ENCODE data around the gene PDIA5.

Gene PDIA5

DNA sequence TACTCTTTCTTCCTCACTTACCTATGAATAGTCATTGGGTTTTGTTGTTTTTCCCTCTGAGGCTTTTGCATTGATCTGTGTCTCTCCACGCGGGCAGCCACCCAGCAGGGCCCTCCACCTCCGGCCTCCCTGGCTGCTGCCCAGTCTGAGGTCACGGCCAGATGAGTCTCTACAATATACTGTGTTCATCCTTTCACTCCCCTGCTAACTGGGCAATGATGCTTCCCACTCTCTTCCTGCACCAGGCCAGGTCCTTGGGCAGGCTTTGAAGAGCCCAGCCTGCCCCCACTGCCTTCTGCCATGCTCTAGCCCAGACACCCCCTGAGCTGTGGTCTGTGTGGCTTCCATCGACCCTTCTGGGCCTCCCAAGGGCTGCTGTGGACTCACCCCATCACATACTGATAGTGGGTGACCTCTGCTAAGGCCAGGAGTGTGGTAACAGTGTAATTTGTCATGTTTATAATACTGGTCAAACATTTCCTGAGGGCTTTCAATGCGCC lies 18.0 kb downstream of the PDIA5 start:
- H3K27me3 Mint-ChIP-seq (ENCODE audit: low read depth) = no peaks in the 10 kb centered on the region
- peak overlapping the region; percentile 67 to 94 (median 85) for H3K27ac Mint-ChIP-seq
- H3K4me3 Mint-ChIP-seq = peak overlapping the region in 2 of 3 experiments; percentile 4 to 16
- TF ChIP-seq, protein P1, sequence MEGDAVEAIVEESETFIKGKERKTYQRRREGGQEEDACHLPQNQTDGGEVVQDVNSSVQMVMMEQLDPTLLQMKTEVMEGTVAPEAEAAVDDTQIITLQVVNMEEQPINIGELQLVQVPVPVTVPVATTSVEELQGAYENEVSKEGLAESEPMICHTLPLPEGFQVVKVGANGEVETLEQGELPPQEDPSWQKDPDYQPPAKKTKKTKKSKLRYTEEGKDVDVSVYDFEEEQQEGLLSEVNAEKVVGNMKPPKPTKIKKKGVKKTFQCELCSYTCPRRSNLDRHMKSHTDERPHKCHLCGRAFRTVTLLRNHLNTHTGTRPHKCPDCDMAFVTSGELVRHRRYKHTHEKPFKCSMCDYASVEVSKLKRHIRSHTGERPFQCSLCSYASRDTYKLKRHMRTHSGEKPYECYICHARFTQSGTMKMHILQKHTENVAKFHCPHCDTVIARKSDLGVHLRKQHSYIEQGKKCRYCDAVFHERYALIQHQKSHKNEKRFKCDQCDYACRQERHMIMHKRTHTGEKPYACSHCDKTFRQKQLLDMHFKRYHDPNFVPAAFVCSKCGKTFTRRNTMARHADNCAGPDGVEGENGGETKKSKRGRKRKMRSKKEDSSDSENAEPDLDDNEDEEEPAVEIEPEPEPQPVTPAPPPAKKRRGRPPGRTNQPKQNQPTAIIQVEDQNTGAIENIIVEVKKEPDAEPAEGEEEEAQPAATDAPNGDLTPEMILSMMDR (IDR thresholded peaks at IDR 0.05; ENCODE audit: unreplicated experiment in 3 of 3) = no peak
- H3K9me3 Mint-ChIP-seq = no peaks in the 10 kb centered on the region
- H3K4me1 Mint-ChIP-seq = peaks cover 79% of the 10 kb centered on the region
- no peaks in the 10 kb centered on the region for H3K36me3 Mint-ChIP-seq (ENCODE audit: low read depth)

DNA sequence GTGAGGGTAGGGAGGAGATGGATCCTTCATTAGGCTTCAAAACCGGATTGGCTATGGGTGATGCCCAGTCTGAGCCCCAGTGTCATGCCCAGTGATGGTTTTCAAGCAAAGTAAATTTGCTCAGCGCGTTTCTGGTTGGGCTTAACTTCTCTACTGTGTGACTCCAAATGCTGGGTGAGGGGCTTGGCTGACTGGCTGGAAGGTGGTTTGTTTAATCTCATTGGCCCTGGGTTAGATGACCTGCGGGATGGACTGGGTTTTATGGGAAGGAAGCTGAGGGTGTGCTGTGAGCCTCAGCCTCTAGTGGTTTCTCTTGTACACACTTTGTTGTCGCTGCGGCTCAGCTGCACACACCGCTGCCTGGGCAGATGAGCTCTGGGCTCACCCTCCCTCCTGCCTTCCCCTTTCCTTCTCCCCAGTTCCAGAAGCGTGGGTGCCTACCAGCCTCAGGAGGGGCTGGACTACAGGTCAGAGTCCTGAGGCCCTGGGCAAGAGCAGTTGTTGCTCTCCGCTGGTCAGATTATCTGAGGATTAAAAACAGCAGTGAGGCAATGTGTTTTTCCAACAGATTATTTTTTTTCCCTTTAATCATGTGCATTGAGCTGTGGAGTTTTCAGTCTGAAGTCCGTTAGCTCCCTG lies 18.6 kb downstream of the PDIA5 start:
- TF ChIP-seq, protein P1 (IDR thresholded peaks at IDR 0.05; ENCODE audit: unreplicated experiment in 3 of 3) = no peak
- H3K36me3 Mint-ChIP-seq (ENCODE audit: low read depth) = no peaks in the 10 kb centered on the region
- H3K4me1 Mint-ChIP-seq = peaks cover 80% of the 10 kb centered on the region
- H3K4me3 Mint-ChIP-seq = peak overlapping the region in 2 of 3 experiments; percentile 2 to 28
- no peaks in the 10 kb centered on the region for H3K9me3 Mint-ChIP-seq
- peak overlapping the region; percentile 67 to 94 (median 85) for H3K27ac Mint-ChIP-seq
- H3K27me3 Mint-ChIP-seq (ENCODE audit: low read depth) = no peaks in the 10 kb centered on the region

DNA sequence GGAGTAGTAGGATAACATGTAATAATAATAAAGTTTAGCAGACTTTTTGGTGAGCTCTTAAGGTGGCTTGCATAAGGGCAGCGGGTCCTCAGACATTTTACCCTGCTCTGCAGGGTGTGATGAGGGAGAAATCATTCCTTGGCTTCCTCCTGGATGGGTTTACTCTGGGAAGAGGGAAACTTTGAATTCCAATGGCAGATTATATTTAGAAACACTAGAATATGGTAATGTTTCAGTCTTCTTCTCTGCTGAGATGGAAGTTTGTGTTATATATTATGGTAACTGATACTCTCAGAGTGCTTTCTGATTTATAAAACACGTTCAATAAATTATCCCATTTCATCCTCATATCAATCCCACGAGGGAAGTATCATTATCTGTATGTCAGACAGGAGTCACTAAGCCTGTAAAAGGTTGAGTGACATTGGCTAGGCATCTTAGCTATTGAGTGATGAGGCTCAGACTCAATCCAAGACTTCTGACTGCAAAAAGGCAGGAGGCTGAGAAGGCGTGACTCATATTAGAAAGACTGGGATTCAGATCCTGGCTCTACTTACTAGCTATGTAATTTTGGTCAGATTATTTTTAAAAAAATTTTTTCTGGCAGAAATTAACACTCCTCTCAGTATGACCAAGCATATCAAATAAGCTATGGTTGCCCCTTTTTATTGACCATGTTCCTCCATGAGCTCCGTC lies 19.3 kb downstream of the PDIA5 start:
- H3K27me3 Mint-ChIP-seq (ENCODE audit: low read depth) = no peaks in the 10 kb centered on the region
- peaks cover 83% of the 10 kb centered on the region for H3K4me1 Mint-ChIP-seq
- H3K36me3 Mint-ChIP-seq (ENCODE audit: low read depth) = no peaks in the 10 kb centered on the region
- H3K9me3 Mint-ChIP-seq = no peaks in the 10 kb centered on the region
- TF ChIP-seq, protein P1 (IDR thresholded peaks at IDR 0.05; ENCODE audit: unreplicated experiment in 3 of 3) = no peak
- peak overlapping the region; percentile 67 to 94 (median 85) for H3K27ac Mint-ChIP-seq
- H3K4me3 Mint-ChIP-seq = peak overlapping the region in 1 of 3 experiments; percentile 28

DNA sequence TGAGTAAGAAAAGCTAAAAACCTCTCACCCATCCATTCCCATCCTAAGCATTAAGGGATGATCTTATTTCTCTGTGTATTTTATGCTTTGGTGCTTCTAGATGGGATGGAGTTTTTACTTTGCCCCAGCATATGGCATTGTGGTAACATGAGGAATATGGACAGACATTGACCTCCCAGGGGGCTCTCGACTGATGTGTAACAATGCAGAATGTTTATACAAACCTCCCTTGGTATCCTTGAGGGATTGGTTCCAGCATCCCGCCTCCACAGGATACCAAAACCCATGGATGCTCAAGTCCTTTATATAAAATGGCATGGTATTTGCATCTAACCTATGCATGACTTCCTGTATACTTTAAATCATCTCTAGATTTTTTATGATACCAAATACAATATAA lies 21.6 kb downstream of the PDIA5 start:
- H3K4me3 Mint-ChIP-seq = no peak overlapping the region
- TF ChIP-seq, protein P1 (IDR thresholded peaks at IDR 0.05; ENCODE audit: unreplicated experiment in 3 of 3) = no peak
- H3K27me3 Mint-ChIP-seq (ENCODE audit: low read depth) = peaks cover 5% of the 10 kb centered on the region
- H3K4me1 Mint-ChIP-seq = peaks cover 72% of the 10 kb centered on the region
- H3K36me3 Mint-ChIP-seq (ENCODE audit: low read depth) = peaks cover 13% of the 10 kb centered on the region
- H3K9me3 Mint-ChIP-seq = no peaks in the 10 kb centered on the region
- H3K27ac Mint-ChIP-seq = peak overlapping the region in 1 of 3 experiments; percentile 16

DNA sequence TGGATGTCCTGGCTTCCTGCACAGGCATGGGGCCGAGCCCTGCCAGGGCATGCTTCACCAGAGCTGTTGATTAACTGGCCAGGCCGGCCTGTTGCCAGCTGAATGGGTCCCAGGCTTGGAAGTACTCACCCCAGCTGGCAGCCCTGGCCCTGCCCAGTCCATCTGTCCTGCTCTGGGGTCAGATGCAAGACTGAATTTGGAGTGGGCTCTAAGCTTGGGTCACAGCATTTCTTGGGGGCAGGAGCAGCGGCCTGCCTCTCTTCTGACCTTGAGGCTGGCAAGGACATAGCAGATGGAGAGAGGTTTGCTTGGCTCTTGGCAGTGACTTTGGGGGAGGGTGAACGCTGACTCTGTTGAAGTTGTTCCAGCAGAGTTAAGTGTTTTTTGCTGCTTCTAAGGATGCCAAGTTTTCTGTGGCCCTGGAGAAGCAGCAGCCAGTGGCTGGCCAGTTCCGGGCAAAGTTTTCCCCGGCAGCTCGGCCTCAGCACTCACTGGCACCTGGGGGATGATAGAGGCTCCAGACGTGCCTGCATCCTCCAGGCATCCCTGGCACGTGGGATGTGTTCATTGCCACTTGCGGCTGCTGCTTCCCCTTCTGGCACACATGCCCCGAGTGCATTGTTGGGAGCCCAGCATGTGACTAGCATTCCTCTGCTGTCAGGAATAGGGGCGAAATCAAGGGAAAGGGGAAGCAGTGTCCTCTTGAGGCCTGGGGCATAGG lies 22.9 kb downstream of the PDIA5 start:
- peak overlapping the region in 1 of 3 experiments; percentile 8 for H3K27ac Mint-ChIP-seq
- peaks cover 64% of the 10 kb centered on the region for H3K4me1 Mint-ChIP-seq
- no peaks in the 10 kb centered on the region for H3K9me3 Mint-ChIP-seq
- peaks cover 5% of the 10 kb centered on the region for H3K27me3 Mint-ChIP-seq (ENCODE audit: low read depth)
- no peak overlapping the region for H3K4me3 Mint-ChIP-seq
- TF ChIP-seq, protein P1 (IDR thresholded peaks at IDR 0.05; ENCODE audit: unreplicated experiment in 3 of 3) = no peak
- H3K36me3 Mint-ChIP-seq (ENCODE audit: low read depth) = peaks cover 17% of the 10 kb centered on the region

All from nephron (organoid).